ENCODE measurements around the gene DNAH11. TPM values are rescaled to one million over a fixed set of nuclear protein-coding genes. Genes with fewer than 3 reads are reported as not detected.
"Not testable (repeated sequence)": the region's sequence is repeated elsewhere in the genome, so short reads cannot be mapped to it uniquely, and the experiment has no call there.

The DNAH11 gene
- total RNA-seq, 1 donor from 2014 or later = 0.89 TPM

DNA sequence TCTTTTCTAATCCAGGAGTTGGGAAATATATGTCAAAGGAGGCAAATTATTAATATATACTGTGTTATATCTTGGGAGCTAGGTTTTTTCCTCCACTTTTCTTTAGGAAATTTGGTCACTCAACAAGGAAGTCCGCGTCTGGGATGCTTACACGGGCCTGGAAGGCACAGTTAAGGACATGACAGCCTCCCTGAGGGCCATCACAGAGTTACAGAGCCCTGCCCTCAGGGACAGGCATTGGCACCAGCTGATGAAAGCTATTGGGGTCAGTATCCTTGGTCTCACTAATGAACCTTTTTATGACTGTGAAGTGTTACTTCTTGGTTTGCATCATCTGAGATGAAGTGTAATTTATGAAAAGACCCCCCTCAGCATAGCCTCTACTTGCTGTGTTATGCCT lies 74.7 kb downstream of the DNAH11 start:
- DNase-seq = no peak

GRCh38 chr7:21617916-21618390 lies 75.1 kb downstream of the DNAH11 start:
- DNase-seq = no peak

DNA sequence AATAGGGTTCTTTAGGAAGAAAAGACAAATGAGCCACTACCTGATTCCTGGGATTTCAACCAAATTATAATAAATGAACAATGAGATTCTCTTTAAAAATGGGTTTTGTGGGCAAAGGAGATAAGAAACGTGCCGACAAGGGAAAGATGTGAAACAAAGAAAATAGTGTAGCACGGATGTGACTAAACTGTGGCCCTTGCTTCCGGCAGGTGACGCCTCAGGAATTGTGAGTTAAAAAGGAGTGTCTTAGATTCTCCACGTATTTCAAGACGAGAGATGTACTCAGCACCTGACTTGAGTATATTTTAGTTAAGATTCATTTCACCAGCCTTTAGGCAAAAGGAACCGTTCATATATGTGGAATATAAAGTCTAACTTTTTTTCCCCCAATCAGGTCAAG lies 75.9 kb downstream of the DNAH11 start:
- no peak for DNase-seq

DNA sequence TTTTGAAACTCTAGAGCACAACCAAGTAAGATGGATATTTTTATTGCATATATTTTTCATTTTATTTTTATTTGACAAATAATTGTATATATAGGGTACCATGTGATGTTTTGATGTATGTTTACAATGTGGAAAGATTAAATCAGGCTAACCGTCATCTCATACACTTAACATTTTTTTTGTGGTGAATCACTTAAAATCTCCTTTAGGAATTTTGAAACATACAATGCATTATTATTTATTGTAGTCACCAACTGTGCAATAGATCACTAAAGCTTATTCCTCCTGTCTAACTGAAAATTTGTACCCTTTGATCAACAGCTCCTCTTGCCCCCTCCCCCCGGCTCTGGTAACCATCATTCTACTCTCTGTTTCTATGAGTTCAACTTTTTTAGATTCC lies 77.2 kb downstream of the DNAH11 start:
- DNase-seq = no peak

GRCh38 chr7:21624320-21624719 lies 81.5 kb downstream of the DNAH11 start:
- no peak for DNase-seq

GRCh38 chr7:21636694-21637093 lies 93.9 kb downstream of the DNAH11 start:
- DNase-seq = no peak

- DNase-seq = no peak
Measured at GRCh38 chr7:21639206-21639868, 96.5 kb downstream of the DNAH11 start.

DNA sequence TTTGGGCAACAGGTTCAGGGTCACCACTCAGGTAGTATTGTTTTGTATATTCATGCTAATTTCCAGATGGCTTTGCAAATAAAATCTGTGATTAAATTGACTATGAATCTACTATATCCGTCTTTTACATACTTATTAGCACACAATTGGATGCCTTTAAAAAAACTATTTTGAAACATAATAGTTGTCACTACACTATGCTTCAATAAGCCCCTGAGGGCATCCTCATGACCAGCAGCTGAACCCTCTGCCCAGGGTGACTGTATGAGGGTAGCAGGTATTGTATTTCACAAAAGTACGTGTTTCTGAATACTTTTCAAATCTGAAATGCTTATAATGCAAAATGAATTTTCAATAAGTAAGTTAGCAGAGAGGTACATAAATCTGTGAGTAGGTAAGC lies 97.3 kb downstream of the DNAH11 start:
- no peak for DNase-seq

- no peak for DNase-seq
Measured at GRCh38 chr7:21641546-21641945, 98.7 kb downstream of the DNAH11 start.

- DNase-seq = no peak
Measured at GRCh38 chr7:21642422-21642821, 99.6 kb downstream of the DNAH11 start.

- no peak for DNase-seq
Measured at GRCh38 chr7:21651697-21652096, 108.9 kb downstream of the DNAH11 start.

DNA sequence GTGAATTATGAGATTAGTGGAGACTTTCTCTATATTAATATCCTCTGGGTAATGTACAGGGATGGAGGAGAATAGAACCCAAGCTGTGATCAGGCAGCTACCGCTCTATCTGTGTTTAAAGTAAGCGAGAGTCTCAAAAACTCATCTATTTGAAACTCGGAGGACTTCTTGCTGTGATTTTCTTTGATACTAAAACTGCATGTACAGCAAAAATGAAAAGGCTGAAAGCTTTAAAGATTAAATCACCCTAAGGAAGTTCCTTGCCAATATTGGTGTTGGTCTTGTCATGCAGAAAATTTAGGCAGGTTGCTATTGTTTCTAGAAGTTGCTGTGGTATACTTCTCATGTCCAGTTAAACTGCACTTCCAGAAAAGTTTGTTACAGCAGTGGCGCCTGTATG lies 110.8 kb downstream of the DNAH11 start:
- no peak for DNase-seq

DNA sequence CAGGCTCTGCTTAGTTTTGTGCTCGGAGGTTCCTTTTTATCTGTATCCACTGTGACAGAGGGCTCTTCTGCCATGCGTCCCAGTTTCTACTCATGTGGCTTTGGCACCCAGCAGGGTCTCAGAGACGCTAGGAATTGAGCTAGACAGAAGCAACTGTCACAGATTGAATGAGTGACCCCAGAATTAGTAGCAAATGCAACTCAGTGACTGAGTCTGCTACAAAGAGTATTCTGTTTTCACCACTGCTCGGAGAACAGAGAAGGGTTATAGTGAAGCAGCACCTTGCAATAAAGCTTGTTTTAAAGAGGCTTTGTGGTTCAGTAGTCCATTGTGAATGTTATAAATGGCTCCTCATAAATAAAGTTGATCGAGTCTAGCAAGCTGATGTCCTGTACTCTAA lies 113.2 kb downstream of the DNAH11 start:
- no peak for DNase-seq

- DNase-seq = no peak
Measured at GRCh38 chr7:21656796-21657195, 114.0 kb downstream of the DNAH11 start.

GRCh38 chr7:21670496-21670895 lies 127.7 kb downstream of the DNAH11 start:
- no peak for DNase-seq

DNA sequence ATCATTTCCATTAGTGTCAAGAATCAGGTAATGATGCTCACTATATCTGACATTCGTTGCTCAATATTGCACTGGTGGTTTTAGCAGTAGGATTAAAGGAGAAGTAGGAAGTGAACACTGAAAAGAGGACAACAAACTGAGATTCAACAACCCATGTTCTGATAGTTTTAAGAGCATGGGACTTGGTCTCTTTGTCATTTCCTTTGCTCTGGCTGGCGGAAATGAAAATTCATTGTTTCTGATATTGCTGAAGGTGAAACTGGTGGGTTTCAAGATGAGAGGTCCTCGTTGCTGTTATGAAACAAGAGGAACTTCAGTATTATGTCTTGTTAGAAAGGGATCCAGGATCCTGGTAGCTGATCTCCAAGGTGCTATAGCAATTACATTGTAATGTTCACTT lies 129.0 kb downstream of the DNAH11 start:
- DNase-seq = no peak

DNA sequence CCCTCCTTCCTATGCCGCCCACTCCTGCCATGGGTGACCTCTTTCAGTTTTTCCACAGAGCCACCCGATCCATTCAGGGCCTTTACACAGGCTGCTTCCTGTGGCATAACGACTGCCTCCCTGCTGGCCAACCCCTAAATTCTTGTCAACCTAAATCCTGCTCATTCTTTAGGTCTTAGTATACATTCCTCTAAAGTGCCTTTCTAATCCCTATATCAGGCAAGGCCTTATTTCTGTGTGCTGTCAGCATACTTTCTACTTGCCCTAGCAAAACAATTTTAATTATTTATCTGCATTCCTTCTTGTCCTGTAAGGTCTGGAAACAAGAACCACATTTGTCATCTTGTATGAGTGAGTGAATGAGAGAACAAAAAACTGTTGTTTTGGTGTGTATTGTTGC lies 132.4 kb downstream of the DNAH11 start:
- no peak for DNase-seq

GRCh38 chr7:21690705-21691104 lies 147.9 kb downstream of the DNAH11 start:
- no peak for DNase-seq

DNA sequence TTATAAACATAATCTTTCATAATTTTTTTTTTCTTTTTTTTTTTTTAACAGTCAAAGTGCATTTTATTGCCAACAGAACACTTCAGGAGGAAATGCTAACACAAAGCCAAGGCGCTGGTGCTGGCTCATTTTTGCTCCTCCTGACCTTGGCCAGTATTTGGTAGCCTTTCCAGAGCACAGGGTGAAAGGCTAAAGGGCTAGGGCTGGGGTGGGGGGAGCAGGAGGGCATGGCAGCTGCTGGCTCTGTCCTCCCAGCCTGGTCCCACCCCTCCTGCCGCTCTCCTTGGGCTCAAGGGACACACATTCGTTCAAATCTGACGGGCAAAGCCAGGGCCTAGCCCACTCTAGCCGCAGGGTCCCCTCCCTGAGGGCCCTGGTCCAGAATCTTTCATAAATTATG lies 148.3 kb downstream of the DNAH11 start:
- DNase-seq = not testable (repeated sequence)

- not testable (repeated sequence) for DNase-seq
Measured at GRCh38 chr7:21700587-21700986, 157.7 kb downstream of the DNAH11 start.

DNA sequence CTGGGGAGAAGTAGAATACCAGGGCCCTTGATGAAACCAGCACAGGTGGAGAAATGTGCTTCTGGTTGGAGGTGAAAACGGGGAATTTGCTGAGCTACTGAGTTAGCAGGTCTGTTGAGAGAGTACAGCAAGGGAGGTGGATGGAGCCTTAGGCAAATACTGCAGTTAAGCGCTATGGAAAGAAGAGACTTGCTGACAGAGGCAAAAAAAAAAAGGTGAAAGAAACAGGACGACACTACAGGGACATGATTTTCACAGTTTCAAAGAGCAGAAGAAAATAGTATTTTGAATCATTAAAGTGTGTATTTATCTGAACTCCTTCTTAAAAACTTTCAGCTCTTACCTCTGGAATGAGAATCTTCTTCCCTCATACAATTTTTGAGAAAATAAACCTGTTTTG lies 159.5 kb downstream of the DNAH11 start:
- no peak for DNase-seq

GRCh38 chr7:21704359-21704758 lies 161.5 kb downstream of the DNAH11 start:
- no peak for DNase-seq

DNA sequence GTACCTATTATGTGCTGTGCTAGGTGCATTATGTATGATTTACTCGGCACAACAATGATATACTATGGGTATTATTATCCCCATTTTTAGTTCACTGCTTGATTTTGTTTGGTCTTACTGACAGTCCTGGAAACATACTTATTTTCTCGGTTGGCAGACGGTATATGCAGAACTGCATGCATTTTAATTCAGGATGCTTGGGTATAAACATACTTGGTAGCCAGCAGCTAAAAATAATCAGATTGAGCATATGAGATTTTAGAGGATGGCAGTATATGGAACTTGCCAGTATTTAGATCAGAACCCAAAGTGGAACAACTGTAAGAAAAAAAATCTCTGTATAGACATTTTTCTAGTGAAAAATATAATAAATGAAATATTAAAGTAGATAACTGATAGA lies 163.3 kb downstream of the DNAH11 start:
- no peak for DNase-seq

DNA sequence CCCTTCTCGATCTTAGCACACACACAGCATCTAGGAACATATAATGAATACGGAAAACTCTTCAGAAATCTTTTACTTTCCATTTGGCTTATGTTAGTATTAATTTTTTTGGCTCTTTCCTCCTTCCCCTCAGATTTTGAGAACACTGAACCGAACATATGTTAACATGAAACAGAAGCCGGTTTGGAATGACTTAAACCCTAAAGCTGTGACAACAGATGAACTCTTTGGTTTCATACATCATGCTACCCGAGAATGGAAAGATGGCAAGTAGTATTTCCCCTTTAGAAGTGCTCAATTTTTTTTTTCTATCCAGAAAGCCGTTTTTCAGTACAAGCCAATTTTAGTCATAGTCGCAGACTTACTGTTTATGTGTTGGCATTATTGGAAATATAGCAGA lies 164.7 kb downstream of the DNAH11 start:
- DNase-seq = no peak

DNA sequence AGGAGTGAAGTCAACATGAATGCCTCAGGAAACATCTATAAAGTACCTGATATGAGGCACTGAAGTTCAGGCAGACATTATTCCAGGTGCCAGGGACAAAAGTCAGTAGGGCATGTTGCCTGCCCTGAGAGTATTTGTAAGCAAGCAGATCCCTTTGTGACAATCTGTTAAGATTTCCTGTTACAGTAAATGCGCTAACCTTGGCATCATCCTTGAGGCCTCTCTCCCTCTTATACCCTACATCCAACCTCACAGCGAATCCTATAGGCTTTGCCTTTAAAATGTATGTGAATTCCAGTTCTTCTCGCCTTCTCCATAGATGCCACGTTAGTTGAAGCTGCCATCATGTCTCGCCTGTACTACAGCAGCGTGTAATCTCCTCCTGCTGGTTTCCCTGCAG lies 165.3 kb downstream of the DNAH11 start:
- no peak for DNase-seq
